HPDE6-E6E7 (cell line): ENCODE measurements around the gene STEAP1B.
"Not testable (repeated sequence)": the region's sequence is repeated elsewhere in the genome, so short reads cannot be mapped to it uniquely, and the experiment has no call there.

Source experiments
- DNase-seq: peaks from one replicate; pipeline ENCODE4 v3.0.0; 2011; ENCODE audit warnings: missing footprints; ENCODE audit errors: extremely low spot score

STEAP1B gene

GRCh38 chr7:22454446-22454845, 45.5 kb downstream of the STEAP1B start:
- DNase-seq, result no peak

DNA sequence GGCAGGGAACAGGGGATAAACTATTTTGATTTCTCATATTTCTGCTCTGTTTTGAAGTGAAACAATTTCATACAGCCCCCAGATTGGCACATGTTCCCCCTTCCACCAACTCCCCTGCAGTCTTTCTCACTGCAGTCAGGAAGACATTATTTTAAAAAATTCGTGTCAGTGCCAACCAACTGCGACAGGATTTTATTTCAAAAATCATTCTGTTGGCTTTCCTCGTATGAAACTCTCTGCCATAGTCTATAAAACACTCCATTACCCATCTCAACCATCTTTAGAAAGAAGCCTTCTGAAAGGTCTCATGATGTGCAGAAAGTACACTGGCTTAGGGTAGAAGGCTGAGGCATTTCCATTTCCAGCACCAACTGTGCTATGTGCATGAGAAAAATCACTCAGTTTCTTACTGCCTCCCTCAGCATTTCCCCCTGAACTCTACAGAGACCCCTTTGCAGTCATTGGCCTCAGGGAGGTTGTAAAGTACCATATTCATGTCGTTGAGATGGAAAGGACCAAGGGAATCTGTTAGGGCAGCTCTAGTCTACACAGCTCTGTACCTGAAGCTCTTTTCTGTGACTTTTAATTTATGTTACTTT, 46.9 kb downstream of the STEAP1B start:
- no peak for DNase-seq

DNA sequence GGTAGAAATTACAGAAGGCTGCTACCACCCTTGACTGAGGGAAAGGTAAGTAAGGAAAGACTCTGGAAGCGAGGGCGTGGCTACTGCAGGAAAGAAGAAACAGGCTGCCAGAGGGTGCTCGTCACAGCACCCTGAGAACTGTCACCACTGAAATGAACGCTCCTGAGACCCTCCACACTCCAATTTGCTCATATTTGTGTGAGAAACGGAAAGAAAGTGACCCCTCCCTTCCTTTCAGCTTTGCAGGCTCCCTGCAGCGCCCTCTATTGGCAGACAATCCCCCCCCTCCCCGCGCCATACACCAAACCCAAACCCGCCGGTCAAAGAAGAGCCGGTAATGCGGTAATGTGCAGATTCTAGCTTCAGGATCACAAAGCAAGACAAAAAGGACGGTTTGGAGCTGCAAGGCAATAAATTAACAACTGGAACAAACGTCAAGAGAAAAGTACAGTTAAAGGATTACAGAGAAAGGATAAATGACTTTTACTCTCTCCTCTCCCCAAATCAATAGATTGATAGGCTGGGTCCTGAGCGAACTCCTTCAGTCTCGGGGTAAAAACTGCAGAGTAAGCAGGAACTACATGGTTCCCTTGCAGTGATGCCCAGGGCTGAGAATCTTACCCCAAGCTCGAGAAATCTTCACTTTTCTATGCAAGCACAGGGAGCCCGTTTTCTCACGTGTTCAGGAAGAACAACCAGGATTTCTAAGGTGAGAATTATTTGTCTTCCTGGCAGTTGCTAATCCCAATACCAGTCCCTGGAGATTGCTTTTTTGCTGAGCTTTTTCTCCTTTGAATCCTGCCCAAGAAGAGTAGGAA, 47.6 kb downstream of the STEAP1B start:
- DNase-seq, result no peak

DNA sequence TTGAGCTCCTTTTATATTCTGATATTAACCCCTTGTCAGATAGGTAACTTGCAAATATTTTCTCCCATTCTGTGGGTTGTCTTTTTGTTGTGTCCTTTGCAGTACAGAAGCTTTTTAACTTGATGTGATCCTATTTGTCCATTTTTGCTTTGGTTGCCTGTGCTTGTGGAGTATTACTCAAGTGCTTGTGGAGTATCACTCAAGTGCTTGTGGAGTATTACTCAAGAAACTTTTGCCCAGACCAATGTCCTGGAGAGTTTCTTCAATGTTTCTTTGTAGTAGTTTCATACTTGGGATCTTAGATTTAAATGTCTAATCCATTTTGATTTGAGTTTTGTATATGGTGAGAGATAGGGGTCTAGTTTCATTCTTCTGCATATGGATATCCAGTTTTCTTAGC, 50.0 kb downstream of the STEAP1B start:
- not testable (repeated sequence) for DNase-seq

GRCh38 chr7:22447762-22448161, 52.2 kb downstream of the STEAP1B start:
- no peak for DNase-seq

GRCh38 chr7:22447008-22447407, 53.0 kb downstream of the STEAP1B start:
- DNase-seq, result no peak

DNA sequence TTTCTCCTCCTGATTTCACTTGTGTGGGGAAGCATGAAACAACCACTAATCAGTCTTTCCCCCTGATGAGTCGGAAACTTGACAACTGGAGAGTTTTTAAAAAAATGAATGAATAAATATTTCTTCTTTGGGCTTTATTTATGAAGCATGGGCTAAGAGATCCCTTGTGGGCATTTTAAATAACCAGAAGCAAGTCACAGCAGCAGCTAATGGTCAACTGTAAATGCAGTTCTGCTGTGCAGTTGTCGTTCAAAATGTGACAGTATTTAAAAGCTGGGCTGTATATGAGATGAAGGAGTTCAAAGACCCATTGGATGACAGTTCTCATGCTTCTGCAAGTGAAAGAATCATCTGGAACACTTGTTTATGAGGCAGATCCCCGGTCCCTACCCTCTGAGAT, 54.1 kb downstream of the STEAP1B start:
- no peak for DNase-seq

DNA sequence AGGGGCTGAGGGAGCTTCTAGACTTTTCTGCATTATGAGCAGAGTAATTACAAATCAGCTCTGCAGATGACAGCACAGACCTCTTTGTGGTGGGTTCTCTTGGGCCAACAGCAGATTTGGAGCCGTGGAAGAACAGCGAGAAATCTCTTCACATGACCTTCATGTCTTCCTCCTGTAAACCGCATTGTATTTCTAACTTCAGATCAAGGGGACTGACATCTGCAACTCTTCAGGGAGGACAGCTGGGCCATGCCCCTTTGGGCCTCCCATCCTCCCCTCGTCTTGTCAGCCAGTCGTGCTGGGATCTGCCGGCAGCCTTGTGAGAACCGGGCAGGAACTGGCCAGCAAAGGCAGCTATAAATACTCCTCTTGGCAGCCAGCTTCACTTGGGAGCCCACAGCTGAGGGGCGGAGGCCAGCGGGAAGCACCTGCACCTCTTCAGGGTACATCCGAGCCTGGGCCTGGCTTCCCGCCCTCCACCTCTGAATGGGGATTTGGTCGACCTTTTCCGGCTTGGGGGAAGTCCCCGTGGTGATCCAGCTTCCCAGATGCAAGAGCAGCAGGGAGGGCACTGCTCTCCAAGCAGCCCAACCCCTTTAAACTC, 54.7 kb downstream of the STEAP1B start:
- DNase-seq, result no peak

DNA sequence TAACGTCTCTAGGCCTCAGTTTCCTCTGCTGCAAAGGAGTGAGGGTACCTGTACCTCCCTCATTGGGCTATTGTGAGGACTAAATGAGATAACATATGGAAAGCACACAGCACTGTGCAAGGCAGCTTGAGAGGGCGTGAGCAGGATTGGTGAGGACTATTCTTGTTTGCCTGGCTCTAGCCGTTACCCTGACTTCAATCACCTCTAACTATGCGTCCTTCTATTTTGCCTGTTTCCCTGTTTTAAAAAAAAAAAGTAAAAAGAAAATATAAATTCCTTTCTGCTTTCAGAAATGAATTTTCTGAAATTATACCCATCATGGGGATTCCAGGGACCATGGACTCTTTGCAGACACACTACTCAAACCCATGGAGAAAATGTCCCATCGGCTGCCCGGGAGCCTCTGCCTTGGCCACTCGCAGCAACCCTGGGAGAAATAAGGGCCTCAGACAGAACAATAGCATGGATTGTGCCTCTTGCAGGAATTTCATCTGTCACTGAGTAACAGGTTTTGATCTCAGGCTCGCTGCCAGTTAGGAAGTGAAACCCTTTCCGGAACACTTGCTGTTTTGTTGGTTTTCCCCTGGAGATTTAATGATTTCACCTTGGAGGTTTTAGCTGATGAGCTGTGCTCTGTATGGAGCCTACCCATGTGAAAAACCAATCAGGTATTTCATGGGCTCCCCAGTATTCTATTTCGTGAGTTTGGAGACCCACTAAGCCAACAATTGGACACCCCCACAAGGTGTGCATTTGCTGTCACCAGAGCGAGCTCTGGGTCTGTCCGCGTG, 55.6 kb downstream of the STEAP1B start:
- no peak for DNase-seq

GRCh38 chr7:22443370-22444180, 56.4 kb downstream of the STEAP1B start:
- DNase-seq, result no peak

DNA sequence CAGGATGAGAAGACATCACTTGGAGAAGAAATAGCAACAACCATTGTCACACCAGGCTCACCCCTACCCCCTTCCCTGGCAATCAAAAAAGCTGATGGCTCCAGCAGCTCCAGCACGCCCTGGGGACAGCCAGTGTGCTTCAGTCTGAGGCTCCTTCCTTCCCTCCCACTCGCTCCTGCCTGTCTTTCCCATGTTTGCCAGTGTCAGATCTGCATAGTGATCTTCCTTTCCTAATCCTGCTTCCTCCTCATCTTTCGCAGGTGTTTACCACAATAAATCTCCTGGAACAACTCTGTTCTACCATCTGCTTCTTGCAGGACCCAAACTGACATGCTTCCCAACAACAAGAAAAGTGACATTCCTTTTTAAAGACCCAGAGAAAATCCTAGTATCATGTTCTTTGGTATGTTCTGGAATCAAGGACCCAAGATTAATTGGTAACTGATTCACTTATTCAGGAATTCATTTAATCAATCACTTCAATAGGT, 57.1 kb downstream of the STEAP1B start:
- DNase-seq, result no peak

DNA sequence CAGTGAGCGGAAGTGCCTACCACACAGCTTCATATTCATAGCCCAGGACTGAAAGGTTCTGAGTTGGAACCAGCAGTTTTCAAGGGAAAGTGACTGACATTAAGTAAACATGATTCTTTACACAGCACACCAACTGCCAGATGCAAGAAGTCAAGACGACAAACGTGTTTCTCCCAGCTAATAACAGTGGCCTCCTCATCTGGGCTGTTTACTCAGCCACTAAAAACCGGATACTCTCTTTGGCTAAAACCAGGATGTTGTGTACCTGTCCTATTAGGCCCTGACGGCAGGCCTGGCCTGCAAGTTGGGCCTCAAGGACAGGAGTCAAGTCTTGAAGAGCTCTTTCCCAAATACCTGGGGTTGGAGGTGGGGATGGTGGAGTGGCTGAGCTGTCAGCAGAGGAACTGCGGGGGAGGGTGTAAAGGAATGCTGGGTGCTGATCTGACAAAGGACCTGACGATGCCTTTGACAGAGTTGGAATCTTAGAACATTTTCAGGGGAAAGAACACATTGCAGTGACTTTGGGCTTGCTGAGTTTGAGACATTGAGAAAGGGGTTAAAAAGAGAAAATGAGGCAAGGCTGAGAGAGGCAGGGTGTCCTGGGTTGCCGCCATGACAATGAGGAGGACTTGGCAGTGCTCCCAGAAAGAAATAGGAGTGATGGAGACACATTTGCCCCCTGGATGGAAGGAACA, 57.7 kb downstream of the STEAP1B start:
- no peak for DNase-seq

DNA sequence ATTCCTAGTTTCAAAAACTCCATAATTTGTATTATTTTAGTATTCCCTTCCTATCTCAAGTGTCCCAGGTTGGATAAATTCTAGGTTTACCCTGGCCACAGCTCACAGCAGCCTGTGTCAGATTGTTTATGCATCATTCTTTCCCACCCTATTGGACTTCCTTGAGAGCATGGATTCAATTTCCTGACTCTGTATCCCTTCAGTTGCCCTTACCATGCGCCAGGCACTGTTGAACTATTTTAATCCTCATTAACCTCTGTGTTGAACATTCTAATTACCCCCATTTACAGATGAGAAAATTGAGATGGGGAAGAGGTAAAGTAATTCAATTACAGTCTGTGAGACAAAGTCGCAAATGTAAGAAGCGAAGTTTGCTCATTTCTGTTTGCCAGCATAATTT, 58.8 kb downstream of the STEAP1B start:
- no peak for DNase-seq

DNA sequence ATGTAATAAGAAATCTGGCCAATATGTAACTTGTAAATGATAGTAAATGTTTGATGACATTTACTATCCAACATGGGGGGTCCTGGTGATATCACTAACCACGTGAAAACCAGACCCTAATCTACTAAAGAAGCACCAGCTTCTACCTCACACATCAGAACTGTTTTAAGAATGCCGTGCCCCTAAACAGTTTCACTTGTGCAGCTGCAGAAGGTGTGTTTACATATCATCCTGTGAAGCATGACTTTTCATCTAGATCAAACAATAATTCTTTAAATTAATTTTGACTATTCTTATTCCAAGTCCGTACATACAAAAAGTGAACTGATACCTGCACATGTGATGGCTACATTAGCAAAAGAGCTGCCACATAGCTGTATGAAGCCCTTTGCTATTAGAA, 61.0 kb downstream of the STEAP1B start:
- DNase-seq, result no peak

DNA sequence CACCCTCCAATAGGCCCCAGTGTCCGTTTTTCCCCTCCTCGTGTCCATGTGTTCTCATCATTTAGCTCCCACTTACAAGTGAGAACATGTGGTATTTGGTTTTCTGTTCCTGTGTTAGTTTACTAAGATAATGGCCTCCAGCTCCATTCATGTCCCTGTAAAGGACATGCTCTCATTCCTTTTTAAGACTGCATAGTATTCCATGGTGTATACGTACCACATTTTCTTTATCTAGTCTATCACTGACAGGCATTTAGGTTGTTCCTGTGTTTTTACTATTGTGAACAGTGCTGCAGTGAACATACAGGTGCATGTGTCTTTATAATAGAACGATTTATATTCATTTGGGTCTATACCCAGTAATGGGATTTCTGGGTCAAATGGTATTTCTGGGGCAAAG, 63.4 kb downstream of the STEAP1B start:
- not testable (repeated sequence) for DNase-seq

GRCh38 chr7:22435720-22436119, 64.3 kb downstream of the STEAP1B start:
- DNase-seq, result no peak

GRCh38 chr7:22435105-22435504, 64.9 kb downstream of the STEAP1B start:
- no peak for DNase-seq

- DNase-seq, result peak; percentile 47
Observed at GRCh38 chr7:22433710-22434460, 66.1 kb downstream of the STEAP1B start.

GRCh38 chr7:22433165-22433700, 66.8 kb downstream of the STEAP1B start:
- not testable (repeated sequence) for DNase-seq
